RPMI8226 (cell line): ENCODE measurements around the gene CCND1.
"Not testable (repeated sequence)": the region's sequence is repeated elsewhere in the genome, so short reads cannot be mapped to it uniquely, and the experiment has no call there.

ENCODE experiments used
- DNase-seq: peaks from one replicate; pipeline ENCODE4 v3.0.0-alpha.2; 2015

Gene CCND1

DNA sequence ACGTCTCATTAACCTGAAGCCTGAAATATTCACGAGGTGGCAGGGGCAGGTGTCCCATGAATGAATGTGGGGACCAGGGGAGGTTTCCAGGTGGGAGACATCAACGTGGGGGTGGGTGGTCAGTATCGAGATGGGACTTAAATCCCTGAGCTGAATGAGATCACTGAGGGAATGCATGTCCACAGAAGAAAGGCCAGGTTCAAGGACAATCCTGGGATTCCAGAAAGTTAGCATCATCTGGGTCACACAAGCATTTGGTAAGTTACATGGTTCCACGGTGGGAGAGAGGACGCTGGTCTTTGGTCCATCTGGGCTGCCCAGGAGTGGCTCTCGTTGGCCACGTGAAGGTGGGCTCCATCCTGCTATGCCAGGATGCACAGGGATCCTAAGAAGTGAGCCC is 22.7 kb upstream of the CCND1 start:
- no peak for DNase-seq

DNA sequence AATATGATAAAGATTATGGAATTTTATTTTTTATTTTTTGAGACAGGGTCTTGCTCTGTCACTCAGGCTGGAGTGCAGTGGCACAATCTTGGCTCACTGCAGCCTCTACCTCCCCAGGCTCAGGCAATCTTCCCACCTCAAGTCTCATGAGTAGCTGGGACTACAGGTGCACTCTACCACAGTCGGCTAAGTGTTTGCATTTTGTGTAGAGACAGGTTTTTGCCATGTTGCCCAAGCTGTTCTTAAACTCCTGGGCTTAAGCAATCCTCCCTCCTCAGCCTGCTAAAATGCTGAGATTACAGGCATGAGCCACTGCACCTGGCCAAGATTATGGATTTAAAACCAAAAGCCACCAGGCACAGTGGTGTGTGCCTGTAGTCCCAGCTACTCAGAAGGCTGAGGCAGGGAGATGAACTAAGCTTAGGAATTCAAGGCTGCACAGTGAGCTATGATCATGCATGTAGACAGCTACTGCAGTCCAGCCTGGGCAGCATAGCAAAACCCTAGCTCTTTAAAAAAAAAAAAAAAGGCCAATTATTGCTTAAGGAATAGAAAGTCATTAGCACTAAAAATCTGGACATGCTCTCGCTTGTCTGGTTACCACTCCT is 20.2 kb upstream of the CCND1 start:
- no peak for DNase-seq

DNA sequence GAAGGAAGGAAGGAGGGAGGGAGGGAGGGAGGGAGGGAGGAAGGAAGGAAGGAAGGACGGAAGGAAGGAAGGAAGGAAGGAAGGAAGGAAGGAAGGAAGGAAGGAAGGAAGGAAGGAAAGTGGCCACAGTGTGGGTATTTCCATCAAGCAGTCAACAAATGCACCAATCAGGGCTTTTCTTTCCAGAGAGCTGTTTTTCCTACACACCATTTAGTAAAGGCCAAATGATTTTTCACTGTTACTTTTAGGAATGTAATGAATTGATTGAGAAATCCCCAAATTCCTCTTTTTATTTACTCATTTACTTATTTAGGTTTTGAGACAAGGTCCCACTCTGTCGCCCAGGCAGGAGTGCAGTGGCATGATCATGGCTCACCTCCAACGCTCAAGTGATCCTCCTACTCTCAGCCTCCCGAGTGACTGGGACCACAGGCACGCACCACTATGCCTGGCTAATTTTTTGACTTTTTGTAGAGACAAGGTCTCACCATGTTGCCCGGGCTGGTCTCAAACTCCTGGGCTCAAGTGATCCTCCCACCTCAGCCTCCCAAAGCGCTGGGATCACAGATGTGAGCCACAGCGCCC is 18.8 kb upstream of the CCND1 start:
- not testable (repeated sequence) for DNase-seq

DNA sequence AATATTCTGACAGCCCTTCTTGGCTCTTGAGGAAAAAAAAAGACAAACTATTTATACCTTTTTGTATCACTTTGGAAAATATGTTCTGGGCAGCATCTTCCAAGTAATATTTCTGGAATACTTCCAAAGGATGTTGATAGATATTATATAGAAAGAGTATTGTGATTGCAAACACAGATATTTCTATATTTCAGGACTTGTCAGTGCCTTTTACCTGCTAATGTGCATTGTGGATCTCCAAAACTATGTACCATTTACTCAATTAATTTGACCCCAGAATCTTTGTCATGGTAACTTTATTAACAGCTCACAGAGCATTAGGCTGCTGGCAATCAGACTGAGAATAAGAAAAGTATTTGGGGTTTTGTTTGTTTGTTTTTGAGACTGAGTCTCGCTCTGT is 16.7 kb upstream of the CCND1 start:
- DNase-seq = no peak

DNA sequence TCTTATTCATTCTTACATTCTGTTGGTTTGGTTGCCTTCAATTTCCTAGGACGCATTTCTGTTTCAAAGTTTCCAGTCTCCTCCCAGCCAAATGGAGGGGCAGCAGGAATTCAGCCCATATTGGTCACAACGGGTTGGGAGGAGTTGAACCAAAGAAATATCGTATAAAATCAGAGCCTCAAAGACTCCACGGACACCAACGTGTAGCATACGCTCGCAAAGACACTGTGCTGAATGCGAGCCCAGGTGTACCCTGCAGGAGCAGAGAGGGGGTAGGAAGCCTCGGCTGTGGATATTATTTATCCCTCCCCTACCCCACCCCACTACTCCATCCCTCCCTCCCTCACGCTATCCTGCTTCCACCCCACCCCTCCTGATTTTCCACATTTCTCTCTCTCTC is 15.5 kb upstream of the CCND1 start:
- no peak for DNase-seq

DNA sequence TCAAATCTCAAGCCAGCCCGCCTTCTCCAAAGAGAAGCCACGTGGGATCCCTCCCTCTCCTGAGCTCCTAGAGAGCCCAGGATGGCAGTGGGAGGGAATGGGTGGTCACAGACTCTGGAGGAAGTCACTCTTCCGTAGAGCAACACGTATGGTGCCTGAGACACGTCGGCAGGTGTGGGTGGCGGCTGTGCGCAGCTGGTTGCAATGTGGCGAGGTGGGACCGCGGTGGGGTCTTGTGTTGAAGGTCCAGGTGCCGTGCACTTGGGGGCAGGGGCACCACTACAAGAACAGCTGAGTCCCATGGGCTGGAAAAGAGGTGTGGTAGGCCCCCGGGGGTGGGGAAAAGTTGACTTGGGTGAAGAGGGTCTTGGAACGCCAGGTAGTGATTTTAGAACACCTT is 13.4 kb upstream of the CCND1 start:
- no peak for DNase-seq

DNA sequence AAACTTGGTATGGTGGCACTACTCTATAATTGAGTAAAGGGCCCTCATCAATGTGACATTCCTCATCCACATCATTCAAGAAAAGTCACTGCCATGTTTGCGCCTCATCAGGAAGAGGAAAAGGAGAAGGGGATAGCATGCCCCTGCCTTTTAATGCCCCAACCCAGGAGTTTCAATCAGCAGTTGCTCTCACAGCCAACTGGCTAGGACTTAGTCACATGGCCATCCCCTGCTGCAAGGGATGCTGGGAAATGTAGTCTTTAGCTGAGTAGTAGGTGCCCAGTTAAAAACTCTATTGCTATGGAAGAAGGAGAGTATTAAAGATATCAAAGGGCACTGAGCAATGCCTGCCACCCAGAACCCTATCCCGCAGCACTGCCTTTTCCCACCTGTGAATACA is 10.9 kb upstream of the CCND1 start:
- DNase-seq = no peak

DNA sequence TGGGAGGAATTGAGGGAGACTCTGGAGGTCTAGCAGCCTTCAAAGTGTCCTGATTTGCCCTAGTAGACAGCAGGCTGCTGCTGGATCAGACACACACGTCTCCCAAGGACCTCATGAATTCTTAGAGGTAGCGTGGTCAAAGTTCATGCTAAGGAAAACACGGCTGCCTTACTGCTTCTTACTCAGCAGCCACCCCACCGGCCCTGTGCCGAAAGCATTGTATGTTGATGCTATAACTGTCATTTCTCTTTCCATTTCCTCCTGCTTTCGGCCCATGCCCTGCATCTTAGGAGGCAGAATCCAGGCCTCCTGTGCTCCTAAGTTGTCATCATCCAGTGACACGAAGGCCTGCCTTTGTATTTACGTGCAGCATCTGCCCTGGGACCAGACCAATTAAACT is 10.5 kb upstream of the CCND1 start:
- DNase-seq = no peak

DNA sequence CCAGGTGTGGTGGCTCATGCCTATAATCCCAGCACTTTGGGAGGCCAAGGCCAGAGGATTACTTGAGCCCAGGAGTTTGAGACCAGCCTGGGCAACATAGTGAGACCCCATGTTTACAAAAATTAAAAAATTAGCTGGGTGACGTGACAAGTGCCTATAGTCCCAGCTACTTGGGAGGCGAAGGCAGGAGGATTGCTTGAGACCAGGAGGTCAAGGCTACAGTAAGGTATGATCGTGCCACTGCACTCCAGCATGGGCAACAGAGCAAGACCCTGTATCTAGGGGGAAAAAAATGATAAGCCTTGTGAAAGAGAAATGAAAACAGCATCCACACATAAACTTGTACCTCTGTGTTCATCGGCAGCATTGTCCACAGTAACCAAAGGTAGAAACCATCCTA is 8.1 kb upstream of the CCND1 start:
- DNase-seq = no peak

DNA sequence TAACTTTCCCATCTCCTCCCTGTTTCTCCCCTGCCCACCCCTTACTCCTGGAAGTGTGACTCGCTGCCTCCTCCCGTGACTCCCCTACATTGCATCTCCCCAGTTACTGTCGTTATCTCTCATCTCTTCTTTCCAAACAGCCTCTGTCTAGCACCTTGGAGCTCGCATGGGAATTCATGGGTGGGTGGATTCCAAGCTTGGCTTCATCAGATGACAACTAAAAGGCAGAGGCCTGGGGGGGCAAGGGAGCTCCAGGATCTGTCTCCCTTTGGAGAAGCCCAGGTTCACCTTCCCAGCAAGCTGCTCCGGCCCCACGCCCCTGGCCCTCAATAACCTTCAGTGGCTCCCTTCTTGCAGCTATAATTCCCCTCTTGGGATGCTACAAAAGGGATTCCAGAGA is 6.9 kb upstream of the CCND1 start:
- DNase-seq = no peak

DNA sequence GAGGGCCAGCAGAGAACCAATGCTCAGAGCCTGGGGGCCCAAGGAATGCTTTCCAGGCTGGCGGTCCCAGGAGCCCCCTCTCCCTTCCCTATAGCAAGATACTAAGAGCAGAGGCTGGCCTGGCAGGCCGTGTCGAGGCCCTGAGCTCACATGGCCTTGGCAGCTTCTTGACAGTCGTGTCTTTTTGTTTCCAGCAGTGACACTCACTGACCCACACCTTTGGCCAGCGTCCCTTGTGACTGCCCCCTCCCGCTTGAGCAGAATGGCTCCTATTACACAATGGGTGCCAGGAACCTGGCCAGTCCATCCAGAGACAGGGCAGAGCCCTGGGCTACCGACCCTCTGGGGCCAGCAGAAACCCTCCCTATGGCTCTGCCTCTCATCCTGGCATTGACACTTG is 6.4 kb upstream of the CCND1 start:
- DNase-seq = no peak

DNA sequence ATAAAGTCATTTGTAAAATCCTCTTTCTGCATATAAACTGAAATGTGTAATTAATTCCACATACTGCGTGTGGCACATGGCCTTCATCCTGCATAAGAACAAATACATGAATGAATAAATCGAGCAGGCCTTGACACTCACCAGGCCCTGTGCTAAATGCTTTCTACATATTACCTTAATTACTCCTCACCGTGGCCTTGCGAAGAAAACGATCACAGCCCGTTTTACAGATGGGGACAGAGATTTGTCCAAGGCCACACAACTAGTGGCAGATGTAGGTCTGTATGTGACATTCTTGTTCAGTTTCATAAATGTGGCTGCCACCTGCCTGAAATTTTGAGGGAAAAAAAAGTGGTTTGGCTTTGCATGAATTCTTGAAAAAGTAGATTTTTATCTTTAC is 5.8 kb upstream of the CCND1 start:
- DNase-seq = no peak

DNA sequence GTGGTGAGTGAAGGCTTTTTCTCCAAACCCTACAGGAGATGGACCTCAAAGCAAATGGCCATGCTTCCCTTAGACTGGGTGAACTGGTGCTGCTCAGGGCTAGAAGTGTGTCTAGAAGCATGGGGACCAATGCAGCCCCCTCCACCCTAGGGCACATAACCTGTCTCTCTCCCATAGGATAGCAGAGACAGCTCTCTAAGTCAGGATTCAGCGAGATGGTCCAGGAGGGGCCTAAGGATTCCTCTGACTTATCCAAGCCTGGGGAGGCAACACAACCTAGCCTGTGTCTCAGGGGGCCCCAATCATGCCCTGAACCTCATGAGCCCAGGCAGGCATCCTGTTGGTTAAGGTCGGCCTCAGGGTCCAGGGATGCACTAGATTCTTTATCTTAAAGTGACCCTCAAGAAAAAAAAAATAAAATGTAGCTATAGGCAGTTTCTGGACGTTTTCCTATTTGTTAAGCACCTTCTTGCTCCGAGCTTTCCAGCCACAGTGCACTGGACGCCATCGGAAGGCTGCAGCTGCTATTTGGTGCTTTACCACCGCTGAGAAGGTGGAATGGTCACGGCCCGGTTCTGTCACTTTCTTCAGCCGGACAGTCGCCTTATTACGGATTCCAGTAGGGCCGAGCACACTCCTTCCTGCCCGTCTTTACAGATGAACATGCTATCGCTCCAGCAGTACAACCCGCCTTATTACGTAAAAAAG is 5.0 kb upstream of the CCND1 start:
- DNase-seq = no peak

DNA sequence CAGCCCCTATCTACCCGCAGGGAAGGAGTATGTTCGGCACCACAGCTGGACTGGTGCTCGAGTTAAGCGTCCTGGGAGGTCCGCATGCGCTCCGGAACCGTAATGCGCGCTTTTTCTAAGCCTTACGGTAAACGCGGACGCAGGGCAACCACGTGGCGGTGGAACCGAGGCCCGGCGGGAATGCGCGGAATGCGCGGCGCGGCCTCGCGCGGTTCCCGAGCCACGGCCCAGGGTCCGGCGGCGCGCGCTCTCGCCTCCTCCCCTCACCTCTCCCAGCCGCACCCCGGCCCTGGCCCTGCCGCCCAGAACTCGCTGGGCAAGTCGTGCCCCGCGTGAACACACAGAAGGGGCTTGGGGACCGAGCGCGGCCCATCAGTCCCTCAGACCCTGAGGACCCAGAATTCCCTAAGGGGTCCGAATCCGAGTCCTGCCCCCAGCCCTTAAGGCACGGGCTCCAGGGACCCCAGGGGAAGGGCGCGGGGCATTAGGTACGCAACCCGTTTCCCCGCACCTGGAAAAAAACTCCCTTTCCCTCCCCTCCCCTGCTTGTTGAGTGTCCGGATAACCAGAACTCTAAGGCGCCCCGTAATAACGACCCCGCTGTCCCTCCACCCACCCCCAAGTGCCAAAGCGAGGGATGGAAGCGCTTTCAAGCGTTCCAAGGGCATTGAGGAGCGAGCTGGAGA is 4.3 kb upstream of the CCND1 start:
- DNase-seq = no peak

DNA sequence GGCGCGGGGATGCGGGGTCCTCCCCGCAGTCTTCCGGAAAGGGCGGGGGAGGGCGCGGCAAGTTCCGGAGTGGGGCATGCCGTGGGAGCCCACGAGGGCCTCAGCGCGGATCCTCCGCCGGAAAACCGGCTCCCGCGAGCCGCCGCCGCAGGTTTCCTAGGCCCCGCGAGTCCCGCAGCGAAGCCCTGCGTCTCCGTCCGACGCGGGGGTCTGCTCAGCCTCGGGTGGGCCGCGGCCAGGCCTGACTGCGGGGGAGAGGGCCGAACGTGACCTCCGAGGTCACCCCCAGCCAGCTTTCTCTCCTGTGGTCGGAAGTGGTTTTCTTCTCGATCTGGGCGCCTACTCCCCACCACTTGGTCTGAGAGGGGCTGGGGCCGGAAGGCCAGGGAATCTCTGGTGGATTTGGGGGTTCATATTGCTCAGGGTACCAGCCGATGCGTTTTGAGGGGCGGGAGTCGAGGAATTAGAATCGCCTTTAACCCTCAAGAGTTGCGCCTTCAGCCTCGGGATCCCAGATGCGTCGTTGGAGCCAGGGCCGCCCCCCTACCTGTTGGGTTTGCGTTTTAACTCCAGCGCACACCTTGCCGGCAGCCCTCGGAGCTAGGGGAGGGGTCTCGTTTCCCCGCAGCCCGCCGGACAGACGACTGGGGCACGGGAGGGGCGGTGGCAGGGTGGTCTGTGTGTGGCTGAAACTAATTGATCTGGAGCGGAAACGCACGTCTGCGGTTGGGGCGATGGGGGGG is 3.6 kb upstream of the CCND1 start:
- DNase-seq = no peak

DNA sequence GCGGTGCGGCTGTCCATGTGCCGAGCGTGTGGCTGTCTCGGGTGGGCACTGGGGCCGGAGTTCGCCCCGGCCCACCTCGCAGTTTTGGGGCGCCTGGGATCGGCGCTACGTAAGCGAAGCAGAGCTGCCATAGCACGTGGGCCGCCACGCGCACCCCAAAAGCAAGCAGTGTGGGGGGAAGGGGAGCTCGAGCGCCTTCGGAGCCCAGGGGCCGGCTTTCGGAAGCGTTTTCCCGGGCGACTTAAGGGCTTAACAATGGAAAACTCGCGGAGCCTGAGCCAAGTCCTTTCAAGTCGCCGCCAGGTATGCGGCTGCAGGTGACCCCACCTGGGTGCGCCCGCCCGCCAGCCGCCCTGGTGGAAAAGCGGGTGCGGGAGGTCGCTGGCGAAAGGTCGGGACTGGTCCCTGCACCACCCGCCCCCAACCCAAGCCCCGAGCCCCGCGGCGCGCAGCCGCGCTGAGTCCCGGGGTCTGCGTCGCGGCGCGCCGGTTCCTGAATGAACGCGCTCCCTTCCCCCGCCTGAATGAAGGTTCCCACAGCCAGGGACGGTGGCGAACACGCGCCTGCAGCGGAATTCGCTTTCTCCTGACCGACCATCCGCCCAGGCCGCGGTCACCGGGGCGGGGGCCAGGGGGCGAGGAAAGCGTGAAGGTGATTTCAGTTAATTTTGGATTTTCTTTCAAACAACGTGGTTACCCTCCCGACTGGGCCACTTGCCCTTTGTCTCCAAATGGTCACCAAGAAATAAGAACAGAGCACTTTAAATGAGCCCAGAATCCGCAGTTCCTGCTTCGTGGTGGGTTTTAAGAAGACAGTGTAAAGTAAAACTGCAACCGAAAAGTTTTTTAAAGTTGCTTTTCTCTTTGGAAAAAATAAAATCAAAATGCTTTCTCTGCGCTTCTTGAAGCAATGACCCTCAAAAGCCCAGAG is 2.8 kb upstream of the CCND1 start:
- peak; percentile 44 for DNase-seq

DNA sequence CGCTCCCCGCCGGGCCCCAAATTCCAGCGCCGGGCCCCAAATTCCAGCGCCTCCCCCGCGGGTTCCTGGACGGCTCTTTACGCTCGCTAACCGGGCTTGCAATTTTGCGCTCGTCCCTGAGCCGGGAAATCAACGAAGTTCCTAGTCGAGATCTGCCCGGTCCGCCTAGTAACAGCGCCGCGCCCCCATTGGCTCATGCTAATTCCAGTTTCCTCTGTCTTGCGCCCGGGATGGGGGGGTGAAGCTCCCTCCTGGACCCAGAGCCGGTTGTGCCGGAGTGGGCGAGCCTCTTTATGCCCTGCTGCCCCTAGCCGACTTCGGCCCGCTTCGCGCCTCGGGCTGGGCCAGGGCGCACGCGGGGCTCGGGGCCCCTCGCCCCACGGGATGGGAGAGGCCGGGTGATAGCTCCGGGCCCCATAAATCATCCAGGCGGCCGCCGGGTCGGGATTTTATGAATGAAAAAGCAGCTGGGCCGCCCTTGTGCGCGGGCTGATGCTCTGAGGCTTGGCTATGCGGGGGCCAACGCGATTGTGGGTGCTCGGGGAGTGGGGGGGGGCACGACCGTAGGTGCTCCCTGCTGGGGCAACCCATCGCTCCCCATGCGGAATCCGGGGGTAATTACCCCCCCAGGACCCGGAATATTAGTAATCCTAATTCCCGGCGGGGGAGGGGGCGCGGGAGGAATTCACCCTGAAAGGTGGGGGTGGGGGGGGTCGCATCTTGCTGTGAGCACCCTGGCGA is 1.8 kb upstream of the CCND1 start:
- peak; percentile 83 for DNase-seq

DNA sequence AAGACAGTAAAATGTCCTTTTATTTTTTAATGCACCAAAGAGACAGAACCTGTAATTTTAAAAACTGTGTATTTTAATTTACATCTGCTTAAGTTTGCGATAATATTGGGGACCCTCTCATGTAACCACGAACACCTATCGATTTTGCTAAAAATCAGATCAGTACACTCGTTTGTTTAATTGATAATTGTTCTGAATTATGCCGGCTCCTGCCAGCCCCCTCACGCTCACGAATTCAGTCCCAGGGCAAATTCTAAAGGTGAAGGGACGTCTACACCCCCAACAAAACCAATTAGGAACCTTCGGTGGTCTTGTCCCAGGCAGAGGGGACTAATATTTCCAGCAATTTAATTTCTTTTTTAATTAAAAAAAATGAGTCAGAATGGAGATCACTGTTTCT is 1.1 kb upstream of the CCND1 start:
- no peak for DNase-seq

DNA sequence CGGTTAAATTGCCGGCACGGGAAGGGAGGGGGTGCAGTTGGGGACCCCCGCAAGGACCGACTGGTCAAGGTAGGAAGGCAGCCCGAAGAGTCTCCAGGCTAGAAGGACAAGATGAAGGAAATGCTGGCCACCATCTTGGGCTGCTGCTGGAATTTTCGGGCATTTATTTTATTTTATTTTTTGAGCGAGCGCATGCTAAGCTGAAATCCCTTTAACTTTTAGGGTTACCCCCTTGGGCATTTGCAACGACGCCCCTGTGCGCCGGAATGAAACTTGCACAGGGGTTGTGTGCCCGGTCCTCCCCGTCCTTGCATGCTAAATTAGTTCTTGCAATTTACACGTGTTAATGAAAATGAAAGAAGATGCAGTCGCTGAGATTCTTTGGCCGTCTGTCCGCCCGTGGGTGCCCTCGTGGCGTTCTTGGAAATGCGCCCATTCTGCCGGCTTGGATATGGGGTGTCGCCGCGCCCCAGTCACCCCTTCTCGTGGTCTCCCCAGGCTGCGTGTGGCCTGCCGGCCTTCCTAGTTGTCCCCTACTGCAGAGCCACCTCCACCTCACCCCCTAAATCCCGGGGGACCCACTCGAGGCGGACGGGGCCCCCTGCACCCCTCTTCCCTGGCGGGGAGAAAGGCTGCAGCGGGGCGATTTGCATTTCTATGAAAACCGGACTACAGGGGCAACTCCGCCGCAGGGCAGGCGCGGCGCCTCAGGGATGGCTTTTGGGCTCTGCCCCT is 529 bp upstream of the CCND1 start:
- DNase-seq = peak; percentile 80

DNA sequence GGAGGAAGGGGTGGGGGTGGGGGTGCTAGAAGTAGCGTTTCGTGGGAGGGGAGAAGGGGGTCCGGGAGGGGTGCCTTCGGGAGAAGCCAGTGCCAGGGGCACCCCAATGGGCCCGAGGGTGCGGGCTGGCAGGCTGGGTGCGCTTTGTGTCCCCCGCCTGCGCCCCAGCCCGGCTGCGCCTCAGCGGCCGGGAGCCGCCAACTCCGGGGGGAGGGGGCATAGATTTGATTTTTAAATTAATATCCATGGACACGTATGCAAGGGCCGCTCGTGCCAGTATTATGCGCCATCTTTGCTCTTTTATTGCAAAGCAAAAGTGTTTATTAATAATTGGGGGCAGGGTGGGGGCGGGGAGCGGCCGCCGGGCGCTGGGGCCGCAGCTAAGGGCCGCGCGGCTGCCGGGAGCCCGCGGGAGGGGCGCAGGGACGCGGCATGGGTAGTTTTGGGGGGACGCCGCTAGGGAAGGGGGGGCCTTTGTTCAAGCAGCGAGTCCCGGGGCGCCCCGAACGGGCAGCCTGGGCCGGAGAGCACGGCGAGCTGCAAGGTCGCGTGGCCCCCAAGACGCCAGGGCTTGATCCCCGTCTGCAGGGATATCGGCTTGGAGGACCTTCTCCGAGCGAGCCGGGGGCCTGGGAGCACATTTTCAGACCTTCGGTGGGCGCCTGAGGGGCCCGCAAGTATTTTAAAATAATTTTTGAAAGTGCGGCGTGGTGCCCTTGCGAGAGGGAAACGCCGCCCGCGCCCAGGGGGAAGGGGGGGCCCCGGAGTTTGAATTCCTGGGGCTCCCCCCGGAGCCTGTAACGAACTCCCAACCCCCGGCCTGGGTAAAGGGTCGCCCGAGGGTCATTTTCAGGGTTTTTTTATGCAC is 959 bp downstream of the CCND1 start:
- DNase-seq = peak; percentile 35
